H9 (cell line): ENCODE results near the gene F8A3. TPM values are rescaled to one million over a fixed set of nuclear protein-coding genes. Genes with fewer than 3 reads are reported as not detected.
"Not testable (repeated sequence)": the region's sequence is repeated elsewhere in the genome, so short reads cannot be mapped to it uniquely, and the experiment has no call there.

ENCODE experiments used
- DNase-seq: peaks from one replicate; pipeline ENCODE4 v3.0.0-alpha.2; 2017
- H2AFZ ChIP-seq: one replicate; pipeline ENCODE4 v1.6.1; 2013; ENCODE audit warnings: mild to moderate bottlenecking, low read length, control low read depth, moderate library complexity
- H2AK5ac ChIP-seq: 2 replicates; pipeline ENCODE4 v1.6.1; 2013; ENCODE audit warnings: low read length, control low read depth, mixed read lengths; ENCODE audit not compliant: insufficient read length
- H2BK120ac ChIP-seq: one replicate; pipeline ENCODE4 v1.6.1; 2013; ENCODE audit warnings: low read depth, mild to moderate bottlenecking, low read length, control low read depth, inconsistent platforms; ENCODE audit not compliant: poor library complexity, severe bottlenecking
- H2BK12ac ChIP-seq: 2 replicates; pipeline ENCODE4 v1.6.1; 2013; ENCODE audit warnings: low read length, control low read depth, mixed read lengths, low read depth; ENCODE audit not compliant: insufficient read length
- H2BK15ac ChIP-seq: 2 replicates; pipeline ENCODE4 v1.6.1; 2013; ENCODE audit warnings: low read depth, low read length, control low read depth
- H2BK20ac ChIP-seq: one replicate; pipeline ENCODE4 v1.6.1; 2013; ENCODE audit warnings: low read depth, mild to moderate bottlenecking, low read length, control low read depth, inconsistent platforms; ENCODE audit not compliant: poor library complexity, severe bottlenecking
- H2BK5ac ChIP-seq: 2 replicates; pipeline ENCODE4 v1.6.1; 2013; ENCODE audit warnings: low read length, control low read depth, mixed read lengths; ENCODE audit not compliant: insufficient read length
- H3K14ac ChIP-seq: 2 replicates; pipeline ENCODE4 v1.6.1; 2013; ENCODE audit warnings: low read length, control low read depth; ENCODE audit not compliant: insufficient read depth
- H3K18ac ChIP-seq: 2 replicates; pipeline ENCODE4 v1.6.1; 2013; ENCODE audit warnings: low read depth, mild to moderate bottlenecking, mixed read lengths, low read length, control low read depth; ENCODE audit not compliant: insufficient read length
- H3K23ac ChIP-seq: 2 replicates; pipeline ENCODE4 v1.6.1; 2013; ENCODE audit warnings: low read length, control low read depth, mixed read lengths, low read depth; ENCODE audit not compliant: insufficient read length
- H3K23me2 ChIP-seq: 2 replicates; pipeline ENCODE4 v1.6.1; 2013; ENCODE audit warnings: low read depth, mild to moderate bottlenecking, mixed read lengths, low read length, control low read depth; ENCODE audit not compliant: insufficient read length, poor library complexity, severe bottlenecking
- H3K27ac ChIP-seq: 2 replicates; pipeline ENCODE4 v1.5.1; 2013; ENCODE audit warnings: low read length, control low read depth, mixed read lengths, low read depth; ENCODE audit not compliant: insufficient read length
- H3K27me3 ChIP-seq: 2 replicates; pipeline ENCODE4 v1.6.1; 2013; ENCODE audit warnings: low read length, control low read depth, inconsistent platforms; ENCODE audit not compliant: insufficient read depth
- H3K4ac ChIP-seq: 2 replicates; pipeline ENCODE4 v1.6.1; 2013; ENCODE audit warnings: low read depth, mild to moderate bottlenecking, control low read depth, inconsistent platforms, low read length, moderate library complexity
- H3K4me1 ChIP-seq: 2 replicates; pipeline ENCODE4 v1.6.1; 2013; ENCODE audit warnings: low read length, control low read depth, inconsistent platforms; ENCODE audit not compliant: insufficient read depth
- H3K4me2 ChIP-seq: 2 replicates; pipeline ENCODE4 v1.6.1; 2013; ENCODE audit warnings: low read length, control low read depth, mixed read lengths; ENCODE audit not compliant: insufficient read length, insufficient read depth
- H3K56ac ChIP-seq: 2 replicates; pipeline ENCODE4 v1.6.1; 2013; ENCODE audit warnings: low read depth, mild to moderate bottlenecking, mixed read lengths, low read length, control low read depth; ENCODE audit not compliant: insufficient read length
- H3K79me1 ChIP-seq: 2 replicates; pipeline ENCODE4 v1.6.1; 2013; ENCODE audit warnings: low read depth, mild to moderate bottlenecking, moderate library complexity, low read length, control low read depth, inconsistent platforms; ENCODE audit not compliant: insufficient read depth, poor library complexity, severe bottlenecking
- H3K79me2 ChIP-seq: 2 replicates; pipeline ENCODE4 v1.6.1; 2013; ENCODE audit warnings: low read length, control low read depth, inconsistent platforms; ENCODE audit not compliant: insufficient read depth
- H3K9ac ChIP-seq: 2 replicates; pipeline ENCODE4 v1.6.1; 2013; ENCODE audit warnings: low read length, control low read depth, mixed read lengths; ENCODE audit not compliant: insufficient read length; ENCODE audit errors: extremely low read depth
- H3K9me3 ChIP-seq: one replicate; pipeline ENCODE4 v1.6.1; 2013; ENCODE audit warnings: low read depth, low read length, inconsistent platforms; ENCODE audit not compliant: control insufficient read depth
- H3T11ph ChIP-seq: one replicate; pipeline ENCODE4 v1.6.1; 2013; ENCODE audit warnings: mild to moderate bottlenecking, low read length, control low read depth, inconsistent platforms
- H4K20me1 ChIP-seq: one replicate; pipeline ENCODE4 v1.6.1; 2013; ENCODE audit not compliant: control insufficient read depth, insufficient read length, insufficient read depth
- H4K5ac ChIP-seq: 2 replicates; pipeline ENCODE4 v1.6.1; 2013; ENCODE audit warnings: low read depth, mild to moderate bottlenecking, mixed read lengths, low read length, control low read depth; ENCODE audit not compliant: insufficient read length
- H4K8ac ChIP-seq: replicated peaks from 2 replicates; pipeline ENCODE4 v1.6.1; 2013; ENCODE audit warnings: low read length, control low read depth, mixed read lengths, low read depth; ENCODE audit not compliant: insufficient read length
- H4K91ac ChIP-seq: 2 replicates; pipeline ENCODE4 v1.6.1; 2013; ENCODE audit warnings: low read depth, mild to moderate bottlenecking, moderate library complexity, mixed read lengths, low read length, control low read depth; ENCODE audit not compliant: insufficient read length
- H3K27ac Mint-ChIP-seq, 3 experiments: 2 replicates in 2 of 3; 3 replicates in 1 of 3; pipeline ENCODE4 v1.8.0; 2020 to 2021; ENCODE audit warnings: mixed read lengths in 3 of 3, mild to moderate bottlenecking in 1 of 3, moderate library complexity in 1 of 3
- H3K27me3 Mint-ChIP-seq: 2 replicates; pipeline ENCODE4 v1.8.0; 2021; ENCODE audit warnings: low read depth, mild to moderate bottlenecking, moderate library complexity, mixed read lengths
- H3K36me3 Mint-ChIP-seq, 3 experiments: 2 replicates in 2 of 3; 3 replicates in 1 of 3; pipeline ENCODE4 v1.8.0; 2020 to 2021; ENCODE audit warnings: low read depth in 3 of 3, mixed read lengths in 3 of 3; ENCODE audit not compliant: insufficient read depth in 1 of 3
- H3K4me1 Mint-ChIP-seq, 2 experiments: 2 replicates each; pipeline ENCODE4 v1.8.0; 2020; ENCODE audit warnings: mixed read lengths in 2 of 2
- H3K4me3 Mint-ChIP-seq, 2 experiments: 2 replicates in 1 of 2; 3 replicates in 1 of 2; pipeline ENCODE4 v1.8.0; 2020 to 2021; ENCODE audit warnings: mild to moderate bottlenecking in 2 of 2, mixed read lengths in 2 of 2, moderate library complexity in 1 of 2
- H3K9me3 Mint-ChIP-seq, 2 experiments: 2 replicates in 1 of 2; 3 replicates in 1 of 2; pipeline ENCODE4 v1.8.0; 2020; ENCODE audit warnings: mild to moderate bottlenecking in 2 of 2, mixed read lengths in 2 of 2, moderate library complexity in 1 of 2
- WGBS: extraction: QIAGEN DNeasy Blood & Tissue Kit; methylation state at CpG from one replicate; pipeline ENCODE4 v1.1.7; 2013; ENCODE audit warnings: missing lambda C conversion rate, low lambda C conversion rate, mixed read lengths; ENCODE audit not compliant: insufficient read length; ENCODE audit errors: extremely low coverage; 5-methylcytosine and 5-hydroxymethylcytosine counted together
- total RNA-seq: library from RNA; stranded (reverse); gene quantifications from 2 replicates; pipeline ENCODE4 v1.2.1, GENCODE V29; 2021

The F8A3 gene
- total RNA-seq, 1 experiment from 2014 or later: 5.6 TPM

- H3K9ac ChIP-seq, H3K14ac ChIP-seq, H2AK5ac ChIP-seq, H3T11ph ChIP-seq, H4K8ac ChIP-seq, H2BK20ac ChIP-seq, H2AFZ ChIP-seq, DNase-seq, H3K79me1 ChIP-seq, H3K23me2 ChIP-seq, H3K27me3 Mint-ChIP-seq, H4K91ac ChIP-seq, H3K4me1 Mint-ChIP-seq, H3K27ac Mint-ChIP-seq, H3K9me3 ChIP-seq, H3K4ac ChIP-seq, H3K4me3 Mint-ChIP-seq, H3K56ac ChIP-seq, H2BK120ac ChIP-seq, H3K79me2 ChIP-seq, H3K27me3 ChIP-seq, H3K9me3 Mint-ChIP-seq, H2BK15ac ChIP-seq, H3K36me3 Mint-ChIP-seq, H2BK5ac ChIP-seq, H4K5ac ChIP-seq, H2BK12ac ChIP-seq, H3K18ac ChIP-seq, H3K4me1 ChIP-seq, H3K27ac ChIP-seq, H3K4me2 ChIP-seq, H3K23ac ChIP-seq, H4K20me1 ChIP-seq: not testable (repeated sequence)
- no CpG with 5 or more reads among the region's 97 CpGs for WGBS
Observed at GRCh38 chrX:155457761-155458447, 516 bp downstream of the F8A3 start.
